Left ventricle myocardium inferior (tissue), 1 donor: ENCODE results near the gene CD3E. TPM values are rescaled to one million over a fixed set of nuclear protein-coding genes. Genes with fewer than 3 reads are reported as not detected.

Experiments used
- DNase-seq: peaks from one replicate; pipeline ENCODE4 v3.0.0-alpha.2; 2020
- H3K27ac ChIP-seq: fragments of 200-600 bp; replicated peaks from 2 replicates; pipeline ENCODE4 v1.8.0; 2021
- H3K27me3 ChIP-seq: fragments of 200-600 bp; 2 replicates; pipeline ENCODE4 v1.8.0; 2021; ENCODE audit warnings: low read depth
- H3K36me3 ChIP-seq: fragments of 200-600 bp; 2 replicates; pipeline ENCODE4 v1.8.0; 2021
- H3K4me1 ChIP-seq: fragments of 200-600 bp; 2 replicates; pipeline ENCODE4 v1.8.0; 2021
- H3K4me3 ChIP-seq: fragments of 200-600 bp; 2 replicates; pipeline ENCODE4 v1.8.0; 2021; ENCODE audit warnings: mild to moderate bottlenecking, moderate library complexity
- H3K9me3 ChIP-seq: fragments of 200-600 bp; replicated peaks from 2 replicates; pipeline ENCODE4 v1.8.0; 2021
- intact Hi-C: fragments of 100-400 bp; cut with micrococcal nuclease; formaldehyde crosslinking; loops from one replicate; pipeline ENCODE4 v1.11.0; 2022
- total RNA-seq: library from RNA; stranded (reverse); fragmentation: NEBNext Ultra II Directional; extraction: Animal tissue kit (Norgen Biotek cat#: 25700); gene quantifications from one replicate; pipeline ENCODE4 v1.2.1, GENCODE V29; 2021
- TF ChIP-seq, protein P1 (sequence below): fragments of 200-600 bp; IDR thresholded peaks from 2 replicates; pipeline ENCODE4 v1.8.0; 2021; ENCODE audit warnings: antibody characterized with exemption, mild to moderate bottlenecking, borderline replicate concordance
- donor health status: DM: no; HTN: yes; CAD: no; lungs with severe emphysema.

The CD3E gene
- total RNA-seq, 1 donor from 2014 or later: 0.60 TPM

- Histone ChIP-seq H3K27ac (no peak overlapping the region), H3K27me3 (no peaks in the 10 kb centered on the region), H3K4me3 (no peak overlapping the region), H3K36me3 (no peaks in the 10 kb centered on the region), H3K9me3 (no peaks in the 10 kb centered on the region), H3K4me1 (no peaks in the 10 kb centered on the region)
- no peak for DNase-seq
- intact Hi-C loops: no loop called here
- TF ChIP-seq, protein P1, sequence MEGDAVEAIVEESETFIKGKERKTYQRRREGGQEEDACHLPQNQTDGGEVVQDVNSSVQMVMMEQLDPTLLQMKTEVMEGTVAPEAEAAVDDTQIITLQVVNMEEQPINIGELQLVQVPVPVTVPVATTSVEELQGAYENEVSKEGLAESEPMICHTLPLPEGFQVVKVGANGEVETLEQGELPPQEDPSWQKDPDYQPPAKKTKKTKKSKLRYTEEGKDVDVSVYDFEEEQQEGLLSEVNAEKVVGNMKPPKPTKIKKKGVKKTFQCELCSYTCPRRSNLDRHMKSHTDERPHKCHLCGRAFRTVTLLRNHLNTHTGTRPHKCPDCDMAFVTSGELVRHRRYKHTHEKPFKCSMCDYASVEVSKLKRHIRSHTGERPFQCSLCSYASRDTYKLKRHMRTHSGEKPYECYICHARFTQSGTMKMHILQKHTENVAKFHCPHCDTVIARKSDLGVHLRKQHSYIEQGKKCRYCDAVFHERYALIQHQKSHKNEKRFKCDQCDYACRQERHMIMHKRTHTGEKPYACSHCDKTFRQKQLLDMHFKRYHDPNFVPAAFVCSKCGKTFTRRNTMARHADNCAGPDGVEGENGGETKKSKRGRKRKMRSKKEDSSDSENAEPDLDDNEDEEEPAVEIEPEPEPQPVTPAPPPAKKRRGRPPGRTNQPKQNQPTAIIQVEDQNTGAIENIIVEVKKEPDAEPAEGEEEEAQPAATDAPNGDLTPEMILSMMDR: no peak
These were observed 21.4 kb upstream of the CD3E start for GRCh38 chr11:118283037-118283636.

DNA sequence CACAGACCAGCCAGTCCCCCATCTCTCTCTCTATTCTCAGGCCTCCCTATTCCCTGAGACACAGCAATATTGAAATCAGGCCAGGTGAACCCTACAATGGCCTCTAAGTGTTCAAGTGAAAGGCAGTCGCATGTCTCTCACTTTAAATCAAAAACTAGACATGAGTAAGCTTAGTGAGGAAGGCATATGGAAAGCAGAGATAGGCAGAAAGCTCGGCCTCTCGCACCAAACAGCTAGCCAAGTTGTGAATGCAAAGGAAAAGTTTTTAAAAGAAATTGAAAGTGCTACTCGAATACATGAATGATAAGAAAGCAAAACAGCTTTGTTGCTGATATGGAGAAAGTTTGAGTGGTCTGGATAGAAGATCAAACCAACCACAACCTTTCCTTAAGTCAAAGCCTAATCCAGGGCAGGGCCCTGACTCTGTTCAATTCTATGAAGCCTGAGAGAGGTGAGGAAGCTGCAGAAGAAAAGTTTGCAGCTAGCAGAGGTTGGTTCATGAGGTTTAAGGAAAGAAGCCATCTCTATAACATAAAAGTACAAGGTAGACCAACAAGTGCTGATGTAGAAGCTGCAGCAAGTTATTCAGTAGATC is 20.7 kb upstream of the CD3E start:
- TF ChIP-seq, protein P1: no peak
- Histone ChIP-seq H3K27ac (no peak overlapping the region), H3K27me3 (no peaks in the 10 kb centered on the region), H3K9me3 (no peaks in the 10 kb centered on the region), H3K36me3 (no peaks in the 10 kb centered on the region), H3K4me3 (no peak overlapping the region), H3K4me1 (no peaks in the 10 kb centered on the region)
- intact Hi-C loops: no loop called here
- DNase-seq: no peak

DNA sequence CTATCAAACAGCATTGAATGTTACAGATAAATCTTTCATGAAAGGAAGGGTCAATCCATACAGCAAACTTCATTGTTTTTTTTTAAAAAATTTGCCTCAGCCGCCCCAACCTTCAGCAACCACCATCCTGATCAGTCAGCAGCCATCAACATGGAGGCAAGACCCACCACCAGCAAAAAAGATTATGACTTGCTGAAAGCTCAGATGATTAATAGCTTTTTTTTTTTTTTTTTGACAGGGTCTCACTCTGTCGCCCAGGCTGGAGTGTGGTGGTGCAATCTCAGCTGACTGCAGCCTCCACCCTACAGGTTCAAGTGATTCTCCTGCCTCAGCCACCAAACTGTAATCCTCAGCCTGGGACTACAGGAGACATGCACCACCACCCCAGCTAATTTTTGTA is 18.0 kb upstream of the CD3E start:
- no peak for DNase-seq
- no peaks in the 10 kb centered on the region for H3K9me3 ChIP-seq
- no peaks in the 10 kb centered on the region for H3K4me1 ChIP-seq
- H3K36me3 ChIP-seq: no peaks in the 10 kb centered on the region
- H3K27me3 ChIP-seq: no peaks in the 10 kb centered on the region
- intact Hi-C loops: loop anchor here (5.0 kb wide), 1 partner anchor 89 kb away; no protein-coding TSS in a partner anchor
- H3K4me3 ChIP-seq: no peak overlapping the region
- TF ChIP-seq, protein P1: no peak
- no peak overlapping the region for H3K27ac ChIP-seq

- Histone ChIP-seq H3K9me3 (no peaks in the 10 kb centered on the region), H3K36me3 (no peaks in the 10 kb centered on the region), H3K4me1 (no peaks in the 10 kb centered on the region), H3K27ac (no peak overlapping the region), H3K27me3 (peaks cover 4% of the 10 kb centered on the region), H3K4me3 (no peak overlapping the region)
- TF ChIP-seq, protein P1: no peak
- intact Hi-C loops: loop anchor here (5.0 kb wide), 1 partner anchor 90 kb away; no protein-coding TSS in a partner anchor
- DNase-seq: no peak
These were observed 17.5 kb upstream of the CD3E start for GRCh38 chr11:118287006-118287405.

DNA sequence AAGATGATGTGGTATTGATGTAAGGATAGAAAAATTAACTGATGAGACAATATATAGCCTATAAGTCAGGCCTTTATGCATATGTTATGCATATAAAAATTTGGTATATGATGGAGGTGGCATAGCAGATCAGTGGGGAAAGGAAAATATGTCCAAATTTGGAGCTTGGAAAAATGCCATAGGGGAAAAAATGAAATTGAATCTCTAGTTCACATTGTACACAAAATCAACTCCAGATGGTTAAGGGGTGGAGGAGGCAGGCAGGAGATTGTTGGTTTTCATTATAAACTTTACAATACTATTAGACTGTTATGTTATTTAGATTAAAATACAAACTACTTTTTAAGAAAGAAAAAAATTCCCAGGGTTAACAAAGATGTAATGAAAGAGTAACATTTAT is 15.1 kb upstream of the CD3E start:
- Histone ChIP-seq H3K27ac (no peak overlapping the region), H3K27me3 (peaks cover 9% of the 10 kb centered on the region), H3K4me3 (no peak overlapping the region), H3K9me3 (no peaks in the 10 kb centered on the region), H3K4me1 (no peaks in the 10 kb centered on the region), H3K36me3 (no peaks in the 10 kb centered on the region)
- intact Hi-C loops: loop anchor here (5.0 kb wide), 1 partner anchor 92 kb away; no protein-coding TSS in a partner anchor
- TF ChIP-seq, protein P1: no peak
- no peak for DNase-seq
